Neural progenitor cell (in vitro differentiated cells): ENCODE measurements around the gene SIAH3.

Experiments used
- EZH2 ChIP-seq: fragments of 200-600 bp; sonication (generic); IDR thresholded peaks from 2 replicates; pipeline ENCODE4 v1.6.1; 2017; ENCODE audit warnings: antibody characterized with exemption, mild to moderate bottlenecking, moderate library complexity
- EZH2phosphoT487 ChIP-seq: fragments of 200-600 bp; sonication (generic); IDR thresholded peaks from 2 replicates; pipeline ENCODE4 v1.6.1; 2017; ENCODE audit warnings: antibody characterized with exemption
- TF ChIP-seq, protein P1 (sequence below): fragments of 200-600 bp; sonication (generic); IDR thresholded peaks from 2 replicates; pipeline ENCODE4 v1.5.1; 2017; ENCODE audit warnings: antibody characterized with exemption, mild to moderate bottlenecking

DNA sequence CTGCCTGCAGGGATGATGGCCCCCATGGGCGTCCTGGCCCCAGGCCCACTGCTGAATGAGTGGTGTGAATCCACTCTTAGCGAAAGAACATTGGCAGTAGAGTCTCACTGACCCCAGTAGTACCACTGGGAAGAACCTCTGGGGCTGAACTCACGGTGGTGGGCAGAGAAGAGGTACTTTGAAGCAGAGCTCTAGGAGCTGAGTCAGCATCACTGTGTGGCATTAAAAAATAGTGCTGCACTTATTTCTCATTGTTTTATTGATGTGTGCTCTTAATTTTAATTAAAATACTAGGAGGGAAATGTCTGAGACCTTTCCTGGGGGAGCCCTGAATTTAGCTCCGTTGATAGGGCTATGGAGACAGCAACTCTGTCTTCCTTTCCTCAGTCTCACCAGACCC lies 88.1 kb downstream of the SIAH3 start:
- TF ChIP-seq EZH2phosphoT487 = no peak
- TF ChIP-seq EZH2 = no peak
- TF ChIP-seq, protein P1, sequence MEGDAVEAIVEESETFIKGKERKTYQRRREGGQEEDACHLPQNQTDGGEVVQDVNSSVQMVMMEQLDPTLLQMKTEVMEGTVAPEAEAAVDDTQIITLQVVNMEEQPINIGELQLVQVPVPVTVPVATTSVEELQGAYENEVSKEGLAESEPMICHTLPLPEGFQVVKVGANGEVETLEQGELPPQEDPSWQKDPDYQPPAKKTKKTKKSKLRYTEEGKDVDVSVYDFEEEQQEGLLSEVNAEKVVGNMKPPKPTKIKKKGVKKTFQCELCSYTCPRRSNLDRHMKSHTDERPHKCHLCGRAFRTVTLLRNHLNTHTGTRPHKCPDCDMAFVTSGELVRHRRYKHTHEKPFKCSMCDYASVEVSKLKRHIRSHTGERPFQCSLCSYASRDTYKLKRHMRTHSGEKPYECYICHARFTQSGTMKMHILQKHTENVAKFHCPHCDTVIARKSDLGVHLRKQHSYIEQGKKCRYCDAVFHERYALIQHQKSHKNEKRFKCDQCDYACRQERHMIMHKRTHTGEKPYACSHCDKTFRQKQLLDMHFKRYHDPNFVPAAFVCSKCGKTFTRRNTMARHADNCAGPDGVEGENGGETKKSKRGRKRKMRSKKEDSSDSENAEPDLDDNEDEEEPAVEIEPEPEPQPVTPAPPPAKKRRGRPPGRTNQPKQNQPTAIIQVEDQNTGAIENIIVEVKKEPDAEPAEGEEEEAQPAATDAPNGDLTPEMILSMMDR = no peak
